Activated naive CD8-positive, alpha-beta T cell treated with anti-CD3 and anti-CD28 coated beads, Interleukin-2, amount 50 U/mL, for 16 hours (primary cell): ENCODE measurements around the gene GATAD2B.

ENCODE experiments used
- DNase-seq: peaks from one replicate; pipeline ENCODE4 v3.0.0-alpha.2; 2020; ENCODE audit warnings: low read depth, low spot score

Gene GATAD2B

DNA sequence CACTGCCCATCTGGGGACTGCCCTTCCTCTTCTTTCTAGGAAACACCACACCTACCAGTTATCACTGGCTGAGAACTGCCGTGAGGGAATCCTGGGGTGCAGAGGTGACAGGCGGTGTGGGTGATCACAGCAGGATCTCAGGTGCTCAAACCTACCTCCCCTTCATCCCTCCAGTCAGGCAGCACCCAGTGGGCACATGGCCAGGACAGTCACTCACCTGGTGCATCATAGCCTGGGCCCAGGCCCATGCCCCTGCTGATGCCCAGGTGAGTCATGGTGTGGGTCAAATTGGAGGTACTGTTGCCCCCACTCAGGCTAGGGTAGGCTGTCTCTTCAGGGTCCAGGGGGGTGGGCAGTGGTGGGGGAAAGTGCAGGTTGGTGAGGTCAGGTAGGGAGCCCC, 29.0 kb upstream of the GATAD2B start:
- no peak for DNase-seq

- no peak for DNase-seq
These were observed 28.4 kb upstream of the GATAD2B start for GRCh38 chr1:153951183-153951582.

- DNase-seq, result peak; percentile 56
These were observed 24.0 kb upstream of the GATAD2B start, which contains the start of gene DENND4B for GRCh38 chr1:153946622-153947241. DENND4B (minus strand) TSS chr1:153946718; CDS start chr1:153944374, 2,344 bp downstream.

GRCh38 chr1:153945795-153946621, 23.2 kb upstream of the GATAD2B start:
- peak; percentile 14 for DNase-seq

- peak; percentile 34 for DNase-seq
These were observed 22.5 kb upstream of the GATAD2B start for GRCh38 chr1:153945131-153945794.

GRCh38 chr1:153944827-153945117, 22.0 kb upstream of the GATAD2B start:
- DNase-seq, result no peak

DNA sequence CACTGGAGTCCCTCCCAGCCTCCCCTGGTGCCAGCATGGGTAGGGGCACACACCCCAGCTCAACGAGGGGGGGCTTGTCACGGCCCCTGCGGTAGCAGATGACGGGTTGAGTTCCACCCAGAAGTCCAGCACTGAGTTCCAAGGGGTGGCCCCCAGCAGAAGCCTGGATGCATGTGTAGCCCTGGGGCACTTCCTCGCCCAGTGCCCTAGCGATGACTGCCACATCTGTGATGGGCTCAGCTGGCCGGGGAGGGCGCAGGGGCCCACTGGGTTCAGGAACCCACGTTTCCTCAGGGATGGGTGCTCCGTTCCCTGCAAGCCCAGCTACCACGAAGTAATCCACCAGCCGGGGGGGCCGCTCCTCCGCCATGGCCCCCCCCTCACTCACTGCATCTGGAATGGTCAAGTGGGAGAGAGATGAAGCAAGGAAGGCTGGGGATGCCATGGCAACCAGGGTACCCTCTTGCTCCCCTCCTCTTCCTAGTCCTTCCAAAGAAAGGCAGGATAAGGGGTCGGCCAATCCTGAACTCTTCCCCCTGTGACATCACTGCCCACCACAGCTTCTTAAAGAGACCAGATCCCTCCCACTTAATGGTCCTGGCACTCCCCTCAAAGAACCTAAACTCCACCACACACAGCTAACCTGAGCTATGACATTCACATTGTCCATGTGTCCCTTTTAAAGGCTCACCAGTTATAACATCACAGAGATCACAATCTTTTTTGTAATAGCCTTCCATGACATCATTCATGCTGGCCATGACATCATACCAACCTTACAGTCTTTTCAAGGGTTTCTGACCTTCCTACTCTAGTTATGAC, 21.4 kb upstream of the GATAD2B start:
- DNase-seq, result no peak

DNA sequence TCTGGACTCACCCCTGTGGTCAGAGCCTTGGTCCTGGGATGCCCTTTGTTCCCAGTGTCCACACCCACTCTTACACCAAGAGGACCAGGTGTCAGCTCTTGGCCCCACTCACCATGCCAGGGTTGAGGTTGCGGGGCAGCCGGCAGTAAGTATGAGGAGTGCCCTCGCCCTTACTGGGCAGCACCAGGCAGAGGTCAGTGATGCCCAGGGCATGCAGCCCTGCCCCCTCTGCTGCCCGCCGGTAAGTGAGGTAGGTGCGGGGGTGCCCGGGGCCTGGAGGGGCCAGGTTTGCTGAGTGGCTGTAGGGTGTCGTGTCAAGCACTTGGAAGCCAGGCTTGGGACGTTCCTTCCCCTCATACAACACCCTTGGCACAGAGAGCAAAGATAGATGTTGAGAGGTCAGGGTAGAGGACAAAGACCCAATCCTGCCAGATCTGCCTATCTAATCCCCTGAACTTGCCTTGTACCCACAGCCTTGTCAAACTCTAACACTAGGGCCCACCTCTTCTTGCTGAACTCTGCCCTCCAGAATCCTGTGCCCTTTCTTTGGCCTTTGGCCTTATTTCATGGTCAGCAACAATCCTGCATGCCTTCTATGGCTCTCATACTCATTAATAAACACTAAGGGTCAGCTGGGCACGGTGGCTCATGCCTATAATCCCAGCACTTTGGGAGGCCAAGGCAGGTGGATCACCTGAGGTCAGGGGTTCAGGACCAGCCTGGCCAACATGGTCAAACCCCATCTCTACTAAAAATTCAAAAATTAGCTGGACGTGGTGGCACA, 20.2 kb upstream of the GATAD2B start:
- DNase-seq, result no peak

DNA sequence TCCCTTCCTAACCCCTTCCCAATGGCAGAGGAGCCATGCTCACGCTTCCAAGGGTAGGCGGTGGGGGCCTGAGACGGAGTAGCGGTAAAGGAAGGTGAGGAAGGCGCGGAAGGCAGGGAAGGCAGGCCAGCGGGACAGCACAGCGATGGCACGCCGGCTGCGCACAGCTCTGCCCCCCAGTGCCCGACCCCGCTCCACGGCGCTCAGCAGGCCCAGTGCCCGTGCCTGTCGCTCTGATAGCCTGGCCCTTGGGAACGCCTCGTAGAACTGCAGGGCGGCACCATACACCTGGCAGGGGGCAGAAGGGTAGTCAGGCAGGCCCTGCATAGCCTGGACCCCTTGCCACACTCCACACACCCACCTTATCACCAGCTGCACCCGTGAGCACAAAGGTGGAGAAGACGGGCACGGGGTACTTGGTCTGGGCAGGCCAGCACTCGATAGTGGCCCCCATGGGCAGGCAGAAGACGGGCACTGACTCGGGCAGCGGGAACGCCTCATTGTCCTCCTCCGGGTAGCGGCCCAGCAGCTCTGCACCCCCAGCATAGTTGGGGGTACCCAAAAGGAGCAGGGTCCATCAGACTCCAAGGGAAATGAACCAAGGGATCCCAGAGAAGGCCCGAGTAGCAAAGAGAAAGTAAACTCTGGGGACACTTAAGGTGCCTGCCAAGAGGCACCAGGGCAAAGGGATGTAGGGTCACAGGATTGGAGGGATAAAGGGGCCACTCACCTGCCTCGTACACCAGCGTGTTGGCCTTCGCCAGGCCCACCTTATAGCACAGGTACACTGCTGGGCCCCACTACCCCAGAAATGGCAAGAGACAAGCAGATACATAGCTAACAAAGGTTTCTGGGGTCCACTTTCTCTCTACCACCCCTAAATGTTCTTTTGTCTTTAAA, 19.3 kb upstream of the GATAD2B start:
- DNase-seq, result no peak

DNA sequence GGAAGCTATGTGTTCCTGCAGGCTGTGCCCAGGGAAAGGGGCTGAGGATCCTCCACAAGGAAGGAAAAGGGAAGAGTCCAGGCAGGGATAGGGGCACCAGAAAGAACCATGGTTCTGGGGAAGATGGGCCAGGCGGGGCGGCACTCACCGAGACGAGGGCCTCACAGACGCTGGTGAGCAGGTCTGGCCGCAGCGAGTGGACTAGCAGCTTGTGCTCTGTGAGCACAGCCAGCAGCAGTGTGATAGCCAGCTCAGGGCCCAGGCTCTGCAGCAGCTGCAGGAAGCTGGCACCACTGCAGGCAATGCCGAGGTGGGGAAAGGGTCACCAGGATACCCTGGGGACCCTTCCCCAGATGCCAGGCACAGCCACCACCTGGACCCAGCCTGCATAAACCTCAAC, 18.0 kb upstream of the GATAD2B start:
- DNase-seq, result no peak

DNA sequence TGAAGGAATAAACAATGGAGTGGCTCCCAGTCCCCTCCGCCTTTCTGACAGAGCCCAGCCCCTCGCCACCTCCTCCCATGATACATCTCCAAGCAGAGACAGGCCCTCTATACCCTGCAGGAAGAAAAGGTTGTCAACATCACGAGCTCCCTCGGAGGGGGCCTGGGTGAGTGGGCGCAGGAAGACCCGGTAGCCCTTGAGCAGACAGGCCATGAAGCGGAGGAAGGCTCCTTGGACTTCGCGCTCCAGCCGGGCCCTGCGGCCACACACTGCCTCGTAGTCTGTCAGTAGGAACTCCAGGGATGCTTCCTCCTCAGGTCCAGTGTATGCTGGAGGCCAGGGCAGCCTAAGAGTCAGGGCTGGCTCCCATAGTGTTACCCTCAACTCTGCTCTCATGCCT, 16.7 kb upstream of the GATAD2B start:
- no peak for DNase-seq

DNA sequence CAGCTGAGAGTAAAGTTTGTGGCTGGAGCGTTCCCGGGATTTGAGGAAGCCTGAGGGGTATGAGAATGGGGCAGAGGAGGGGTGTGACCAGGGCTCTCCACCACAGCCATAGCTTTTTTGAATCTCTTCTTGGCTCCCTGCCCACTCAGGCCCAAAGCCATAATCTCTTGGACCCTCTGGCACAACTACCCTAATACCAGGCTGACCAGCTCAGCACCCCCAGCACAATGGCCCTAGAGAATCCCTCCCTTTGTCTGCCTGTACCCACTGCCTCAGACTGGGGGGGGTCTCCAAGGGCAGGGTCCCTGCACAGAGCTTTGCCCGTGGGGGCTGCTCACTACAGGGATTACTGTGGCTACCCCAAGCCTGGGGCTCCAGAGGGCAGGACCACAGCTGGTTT, 16.2 kb upstream of the GATAD2B start:
- no peak for DNase-seq

- no peak for DNase-seq
These were observed 14.6 kb upstream of the GATAD2B start for GRCh38 chr1:153937331-153937730.

GRCh38 chr1:153936011-153936802, 13.4 kb upstream of the GATAD2B start:
- no peak for DNase-seq

DNA sequence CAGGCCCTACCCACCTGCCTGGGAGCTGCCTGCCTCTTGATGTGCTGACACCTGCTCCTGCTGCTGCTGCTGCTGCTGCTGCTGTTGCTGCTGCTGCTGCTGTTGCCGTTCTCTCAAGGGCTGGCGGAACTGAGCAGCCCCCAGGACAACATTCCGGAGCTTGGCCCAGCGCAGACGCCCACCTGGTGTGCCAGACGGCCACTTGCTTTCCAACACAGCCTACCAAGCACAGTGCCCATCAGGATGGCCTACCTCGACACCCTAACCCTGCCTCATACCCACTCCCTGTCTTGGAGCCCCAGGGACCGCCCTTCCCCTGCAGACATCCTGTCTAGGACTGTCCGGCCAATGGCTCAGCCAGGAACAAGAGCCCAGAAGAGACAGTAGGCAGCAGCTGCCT, 12.0 kb upstream of the GATAD2B start:
- no peak for DNase-seq

- no peak for DNase-seq
These were observed 11.2 kb upstream of the GATAD2B start for GRCh38 chr1:153933955-153934354.

DNA sequence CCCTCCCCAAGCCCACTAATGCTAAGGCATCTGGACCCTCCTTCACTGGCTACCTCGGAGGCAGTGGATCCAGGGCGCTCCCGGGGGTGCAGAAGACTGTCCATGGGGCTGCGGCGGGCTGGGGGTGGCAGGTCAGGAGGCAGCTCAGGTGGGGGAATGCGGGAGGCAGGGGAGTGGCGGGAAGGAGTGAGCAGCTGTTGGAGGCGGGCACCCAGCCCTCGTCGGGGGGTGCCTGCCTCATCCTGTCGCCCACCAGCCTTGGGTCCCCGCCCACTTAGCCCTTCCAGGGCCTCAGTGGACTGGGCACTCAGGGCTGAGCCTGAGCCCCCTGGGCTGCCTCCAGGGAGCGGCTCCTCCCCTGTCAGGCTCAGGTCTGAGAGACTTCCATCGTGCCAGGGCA, 10.7 kb upstream of the GATAD2B start:
- no peak for DNase-seq

- no peak for DNase-seq
These were observed 9.7 kb upstream of the GATAD2B start for GRCh38 chr1:153932156-153933131.
